Subcutaneous abdominal adipose tissue (tissue), 5 donors: ENCODE results near the gene GNB1.
A peak's percentile ranks its signal among the peaks of the same experiment; 100 is the strongest.

Experiments
- H3K27ac ChIP-seq: one replicate; pipeline ENCODE4 v1.7.0; 2013; ENCODE audit warnings: low read depth, mild to moderate bottlenecking, inconsistent platforms, low read length, moderate library complexity
- H3K27me3 ChIP-seq, 5 donors: one replicate each; pipeline ENCODE4 v1.7.0; 2013; ENCODE audit warnings: low read length in 5 of 5, inconsistent platforms in 1 of 5; ENCODE audit not compliant: control insufficient read depth in 5 of 5, insufficient read depth in 4 of 5
- H3K36me3 ChIP-seq, 5 donors: one replicate each; pipeline ENCODE4 v1.7.0; 2013; ENCODE audit warnings: low read length in 5 of 5; ENCODE audit not compliant: control insufficient read depth in 5 of 5, insufficient read depth in 5 of 5
- H3K4me1 ChIP-seq, 5 donors: one replicate each; pipeline ENCODE4 v1.7.0; 2013; ENCODE audit warnings: low read length in 5 of 5, mild to moderate bottlenecking in 3 of 5, moderate library complexity in 1 of 5; ENCODE audit not compliant: control insufficient read depth in 5 of 5, insufficient read depth in 5 of 5
- H3K4me3 ChIP-seq, 5 donors: one replicate each; pipeline ENCODE4 v1.7.0; 2013; ENCODE audit warnings: low read length in 5 of 5, low read depth in 1 of 5
- H3K9ac ChIP-seq, 5 donors: one replicate each; pipeline ENCODE4 v1.7.0; 2013; ENCODE audit warnings: low read length in 5 of 5, mild to moderate bottlenecking in 4 of 5, moderate library complexity in 3 of 5
- H3K9me3 ChIP-seq, 5 donors: one replicate each; pipeline ENCODE4 v1.7.0; 2013; ENCODE audit warnings: low read length in 5 of 5; ENCODE audit not compliant: control insufficient read depth in 5 of 5
- donor health status: healthy.
- donor health status: healthy.
- donor health status: healthy.
- donor health status: healthy.
- donor health status: healthy.

The GNB1 gene

DNA sequence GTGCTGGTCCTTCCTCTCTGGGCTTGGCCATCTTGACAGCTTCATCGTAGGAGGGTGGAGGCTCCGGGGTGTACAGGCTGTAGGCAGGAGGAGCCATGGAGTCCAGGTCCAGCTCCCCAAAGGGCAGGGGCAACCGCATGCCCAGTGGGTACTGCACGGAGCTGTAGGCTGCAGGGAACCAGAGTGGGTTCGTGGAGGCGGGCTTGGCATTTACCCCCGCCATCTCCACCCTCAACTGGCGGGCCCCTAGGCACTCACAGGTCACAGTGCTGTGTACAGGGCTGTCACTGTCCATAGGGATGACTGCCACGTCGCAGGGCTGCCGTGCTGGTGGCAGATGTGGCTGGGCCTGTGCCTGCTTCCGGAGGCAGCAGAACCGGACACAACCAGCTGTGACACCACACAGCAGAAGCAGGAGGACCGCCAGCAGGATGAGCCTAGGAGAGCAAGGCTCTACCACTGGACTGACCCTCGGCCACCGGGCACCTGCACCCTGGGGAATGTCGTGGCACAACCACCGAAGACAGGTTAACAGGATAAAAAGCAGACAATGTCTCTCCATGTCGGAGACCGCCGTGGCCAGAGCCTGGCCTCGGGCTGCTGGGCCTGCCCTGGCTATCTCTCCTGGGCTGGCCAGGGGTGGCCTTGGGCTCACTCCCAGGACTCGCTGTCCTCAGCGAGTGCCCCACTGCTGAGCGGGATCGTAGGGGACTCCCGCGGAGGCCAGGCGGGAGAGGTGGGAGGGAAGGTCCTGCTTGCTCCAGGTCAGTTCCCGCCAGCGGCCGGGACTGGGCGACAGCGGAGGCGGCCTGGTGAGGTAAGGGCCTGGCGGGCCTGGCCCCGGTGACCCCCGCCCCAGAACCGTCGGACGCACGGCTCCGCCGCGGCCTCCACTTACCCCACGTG is 27.4 kb upstream of the GNB1 start:
- Histone ChIP-seq H3K9me3 (no peaks in the 10 kb centered on the region), H3K27me3 (peaks cover 0 to 6% (median 0%) of the 10 kb centered on the region in 5 donors), H3K27ac (no peak overlapping the region), H3K4me1 (peaks cover 2 to 22% (median 16%) of the 10 kb centered on the region in 5 donors), H3K36me3 (no peaks in the 10 kb centered on the region), H3K4me3 (peak overlapping the region in 4 of 5 donors; percentile 22 to 67 (median 60)), H3K9ac (peak overlapping the region in 3 of 5 donors; percentile 23 to 61 (median 34))

DNA sequence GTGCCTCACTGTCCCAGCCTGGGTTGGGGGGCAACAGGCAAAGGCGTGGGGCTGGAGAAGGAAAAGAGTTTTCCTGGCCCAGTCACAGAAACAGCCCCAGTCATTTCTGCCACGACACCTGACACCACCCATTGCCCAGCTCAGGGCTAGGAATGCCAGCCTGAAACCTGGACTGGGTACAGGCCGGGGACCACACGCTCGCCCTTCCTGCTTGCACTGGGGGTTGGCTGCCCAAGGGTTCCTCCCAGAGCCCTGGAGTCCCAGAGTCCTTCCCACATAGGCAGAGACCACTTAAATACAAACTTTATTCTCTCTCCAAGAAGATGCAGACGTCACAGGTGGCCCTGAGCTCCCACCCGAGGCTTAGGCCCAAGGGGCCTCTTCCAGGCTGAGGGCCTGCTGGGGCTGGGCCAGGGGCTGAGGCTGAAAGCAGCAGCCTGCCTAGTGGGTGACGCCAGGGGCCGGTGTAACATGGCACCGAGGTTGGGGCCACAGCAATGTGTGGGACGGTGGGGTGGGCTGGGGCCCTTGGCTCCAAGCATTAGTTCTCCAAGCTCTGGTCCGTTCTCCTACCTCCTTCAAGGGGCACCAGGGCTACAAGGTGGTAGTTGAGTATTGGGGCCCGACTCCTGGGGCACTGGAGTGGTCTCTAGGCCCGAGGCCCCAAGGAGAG is 26.6 kb upstream of the GNB1 start:
- Histone ChIP-seq H3K9ac (no peak overlapping the region), H3K4me3 (no peak overlapping the region)

DNA sequence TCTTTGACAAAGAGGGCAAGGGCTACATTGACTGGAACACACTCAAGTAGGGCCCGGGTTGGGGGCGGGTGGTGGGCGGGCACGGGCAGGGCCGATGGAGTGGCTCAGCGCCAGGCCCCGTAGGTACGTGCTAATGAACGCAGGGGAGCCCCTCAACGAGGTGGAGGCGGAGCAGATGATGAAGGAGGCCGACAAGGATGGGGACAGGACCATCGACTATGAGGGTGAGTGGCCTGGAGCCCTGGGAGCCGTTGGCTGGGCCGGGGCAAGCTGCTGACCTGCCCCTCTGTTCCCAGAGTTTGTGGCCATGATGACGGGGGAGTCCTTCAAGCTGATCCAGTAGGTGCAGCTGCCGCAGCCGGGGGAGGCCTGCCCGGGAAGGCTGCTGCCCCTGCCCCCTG is 26.0 kb upstream of the GNB1 start:
- H3K27me3 ChIP-seq, result peaks cover 0 to 6% (median 0%) of the 10 kb centered on the region in 5 donors
- H3K27ac ChIP-seq, result no peak overlapping the region
- H3K4me3 ChIP-seq, result no peak overlapping the region
- H3K9me3 ChIP-seq, result no peaks in the 10 kb centered on the region
- H3K36me3 ChIP-seq, result no peaks in the 10 kb centered on the region
- H3K9ac ChIP-seq, result no peak overlapping the region
- peaks cover 2 to 22% (median 16%) of the 10 kb centered on the region in 5 donors for H3K4me1 ChIP-seq

More for the DNA sequence above, 26.6 kb upstream of the GNB1 start:
- Histone ChIP-seq H3K27me3 (peaks cover 0 to 6% (median 0%) of the 10 kb centered on the region in 5 donors), H3K9me3 (no peaks in the 10 kb centered on the region), H3K4me1 (peaks cover 2 to 22% (median 16%) of the 10 kb centered on the region in 5 donors), H3K27ac (no peak overlapping the region), H3K36me3 (no peaks in the 10 kb centered on the region)

DNA sequence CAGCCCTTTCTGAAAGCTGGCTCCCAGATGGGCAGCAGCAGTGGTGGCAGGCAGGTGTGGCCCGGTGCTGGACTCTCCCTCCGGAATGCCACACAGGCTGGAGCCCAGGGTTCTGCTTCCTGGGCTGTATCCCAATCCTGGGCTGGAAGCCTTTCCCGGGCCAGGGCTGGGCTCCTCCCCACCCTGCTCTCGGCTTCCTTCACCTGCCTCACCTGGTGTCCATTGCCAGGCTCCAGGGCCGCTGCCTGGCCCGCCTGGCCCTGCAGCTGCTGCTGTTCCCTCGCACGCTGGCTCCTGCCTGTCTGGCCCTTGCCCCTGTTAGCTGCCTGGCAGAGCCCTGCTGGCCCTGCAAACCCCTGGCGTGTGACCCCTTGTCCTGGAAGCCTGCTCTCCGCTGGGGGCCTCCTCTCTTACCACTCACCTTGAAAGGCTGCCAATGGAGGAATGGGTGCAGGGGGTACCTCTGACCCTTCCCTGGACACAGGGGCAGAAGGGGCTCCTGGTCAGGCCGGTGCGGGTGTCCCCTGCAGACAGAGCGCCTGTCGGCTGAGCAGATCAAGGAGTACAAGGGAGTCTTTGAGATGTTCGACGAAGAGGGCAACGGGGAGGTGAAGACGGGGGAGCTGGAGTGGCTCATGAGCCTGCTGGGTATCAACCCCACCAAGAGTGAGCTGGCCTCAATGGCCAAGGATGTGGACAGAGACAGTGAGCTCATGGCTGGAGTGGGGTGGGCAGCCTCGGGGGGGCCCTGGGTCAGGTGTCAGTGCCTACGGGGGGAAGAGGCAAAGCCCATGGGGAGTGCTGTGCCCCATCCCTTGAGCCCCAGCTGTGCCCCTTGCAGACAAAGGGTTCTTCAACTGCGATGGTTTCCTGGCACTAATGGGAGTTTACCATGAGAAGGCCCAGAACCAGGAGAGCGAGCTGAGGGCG is 25.3 kb upstream of the GNB1 start:
- Histone ChIP-seq H3K9me3 (no peaks in the 10 kb centered on the region), H3K4me3 (no peak overlapping the region), H3K36me3 (no peaks in the 10 kb centered on the region), H3K9ac (no peak overlapping the region), H3K27ac (no peak overlapping the region), H3K27me3 (peaks cover 0 to 6% (median 0%) of the 10 kb centered on the region in 5 donors), H3K4me1 (peaks cover 2 to 22% (median 16%) of the 10 kb centered on the region in 5 donors)

DNA sequence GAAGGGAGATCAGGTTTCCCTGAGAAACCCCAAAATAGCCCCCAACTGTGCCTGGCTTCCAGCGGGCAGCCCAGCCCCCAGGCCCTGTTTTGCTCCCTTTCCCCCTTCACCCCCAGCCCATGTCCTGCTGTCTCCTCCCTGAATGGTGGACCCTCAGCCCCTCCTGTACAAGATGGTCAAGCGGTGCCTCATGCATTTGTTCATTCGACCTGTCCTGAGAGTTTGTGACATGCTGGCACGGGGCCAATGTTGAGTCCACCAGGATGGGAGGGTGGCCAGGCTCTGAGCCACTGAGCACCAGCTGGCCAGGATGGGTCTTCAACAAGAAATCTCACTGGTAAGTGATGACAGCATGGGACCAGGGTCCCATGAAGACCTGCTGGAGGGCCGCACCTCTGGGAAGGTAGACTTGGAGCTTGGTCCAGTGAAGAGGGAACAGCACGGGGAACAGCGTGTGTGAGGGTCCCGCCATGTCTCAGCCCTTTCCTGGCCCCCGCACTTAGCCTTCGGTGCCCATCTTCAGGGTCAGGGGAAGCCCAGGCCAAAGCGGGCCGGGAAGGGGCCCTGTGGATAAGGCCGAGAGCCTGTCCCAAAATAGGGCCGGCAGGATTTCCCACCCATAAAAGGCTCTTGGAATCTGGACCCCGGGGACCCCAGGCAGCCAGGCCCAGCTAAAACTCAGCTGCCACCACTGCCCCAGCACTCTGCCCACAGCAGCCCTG is 24.2 kb upstream of the GNB1 start, which contains the start of gene CALML6:
CALML6 (plus strand) TSS at position 290 of the 722 bp plus-strand sequence; CDS start at position 311, 21 bp downstream.
- Histone ChIP-seq H3K9me3 (no peaks in the 10 kb centered on the region), H3K36me3 (no peaks in the 10 kb centered on the region), H3K4me1 (peaks cover 2 to 22% (median 16%) of the 10 kb centered on the region in 5 donors), H3K27me3 (peaks cover 0 to 6% (median 0%) of the 10 kb centered on the region in 5 donors), H3K4me3 (no peak within 1 kb of the TSS), H3K27ac (no peak within 1 kb of the TSS), H3K9ac (no peak within 1 kb of the TSS)

DNA sequence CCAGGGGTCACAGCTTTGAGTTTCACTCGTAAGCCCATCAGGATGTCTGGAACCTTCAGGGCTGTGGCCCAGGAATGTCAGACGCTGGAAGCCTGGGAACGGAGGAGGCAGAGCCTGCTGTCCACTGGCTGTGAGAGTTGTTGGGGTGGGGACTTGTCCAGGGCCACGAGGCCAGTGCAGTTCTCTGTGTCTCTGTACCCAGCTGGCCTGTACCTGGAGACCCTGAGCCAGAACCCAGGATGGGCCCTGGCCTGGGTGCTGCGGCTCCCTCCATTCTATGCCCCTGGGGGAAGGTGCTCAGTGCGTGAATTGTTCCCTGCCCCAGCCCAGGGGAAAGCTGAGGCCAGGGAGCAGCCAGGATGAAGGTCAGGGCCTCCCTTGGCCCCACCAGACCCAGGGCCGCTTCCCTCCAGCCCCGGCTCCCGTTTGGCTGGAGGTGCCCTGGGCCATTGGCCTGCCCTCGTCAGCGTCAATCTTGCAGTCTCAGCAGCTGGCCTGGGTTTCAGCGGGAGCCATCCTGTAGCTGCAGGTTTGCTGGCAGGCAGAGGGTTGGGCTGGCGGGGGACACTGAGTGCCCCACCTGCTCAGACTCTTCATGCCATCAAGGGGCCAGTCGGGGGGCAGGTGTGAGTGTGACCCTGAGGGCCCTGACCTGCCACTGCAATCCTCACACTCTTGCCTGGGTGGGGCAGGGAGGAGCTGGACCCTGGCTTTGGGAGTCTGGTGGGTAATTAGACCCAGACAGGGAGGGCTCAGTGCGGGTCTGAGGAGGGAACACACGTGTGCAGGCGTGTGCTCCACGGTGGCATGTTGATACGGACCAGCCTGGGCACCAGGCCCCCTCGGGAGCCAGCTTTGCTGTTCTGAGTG is 23.4 kb upstream of the GNB1 start:
- Histone ChIP-seq H3K4me1 (peaks cover 2 to 22% (median 17%) of the 10 kb centered on the region in 5 donors), H3K36me3 (no peaks in the 10 kb centered on the region), H3K27me3 (peaks cover 0 to 6% (median 0%) of the 10 kb centered on the region in 5 donors), H3K9me3 (no peaks in the 10 kb centered on the region), H3K4me3 (no peak overlapping the region), H3K27ac (no peak overlapping the region), H3K9ac (no peak overlapping the region)

DNA sequence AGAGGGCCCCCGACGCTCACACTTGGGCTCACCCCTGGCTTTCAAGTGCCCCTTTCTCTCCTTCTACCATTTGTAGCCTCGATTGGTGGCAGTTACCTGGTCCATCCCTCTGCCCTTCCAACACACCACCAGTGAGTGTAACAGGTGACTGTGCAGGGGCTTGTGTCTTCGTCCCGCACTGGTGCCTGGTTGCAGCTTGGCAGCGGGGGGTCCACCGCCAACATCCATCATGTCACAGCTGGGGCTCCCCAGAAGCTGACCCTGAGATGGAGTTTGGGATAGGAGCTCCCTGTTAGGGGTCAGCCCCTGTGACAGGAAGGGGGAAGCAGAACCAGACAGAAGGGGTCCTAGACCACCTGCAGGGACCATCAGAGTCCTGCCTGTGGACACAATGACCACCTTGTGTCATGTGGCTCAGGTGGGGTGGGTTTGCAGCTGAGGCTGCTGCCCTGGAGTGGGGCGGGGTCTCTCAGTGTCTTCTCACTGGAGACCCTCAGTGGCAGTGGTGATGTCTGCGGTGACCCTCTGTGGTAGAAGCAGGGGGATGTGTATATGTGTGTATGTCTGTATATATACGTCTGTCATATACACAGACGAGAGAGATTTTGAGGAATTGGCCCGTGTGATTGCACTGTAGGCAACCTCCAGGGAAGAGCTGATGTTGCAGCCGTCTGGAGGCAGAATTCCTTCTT is 20.6 kb upstream of the GNB1 start:
- Histone ChIP-seq H3K9me3 (no peaks in the 10 kb centered on the region), H3K36me3 (no peaks in the 10 kb centered on the region), H3K4me1 (peaks cover 0 to 26% (median 19%) of the 10 kb centered on the region in 5 donors)

DNA sequence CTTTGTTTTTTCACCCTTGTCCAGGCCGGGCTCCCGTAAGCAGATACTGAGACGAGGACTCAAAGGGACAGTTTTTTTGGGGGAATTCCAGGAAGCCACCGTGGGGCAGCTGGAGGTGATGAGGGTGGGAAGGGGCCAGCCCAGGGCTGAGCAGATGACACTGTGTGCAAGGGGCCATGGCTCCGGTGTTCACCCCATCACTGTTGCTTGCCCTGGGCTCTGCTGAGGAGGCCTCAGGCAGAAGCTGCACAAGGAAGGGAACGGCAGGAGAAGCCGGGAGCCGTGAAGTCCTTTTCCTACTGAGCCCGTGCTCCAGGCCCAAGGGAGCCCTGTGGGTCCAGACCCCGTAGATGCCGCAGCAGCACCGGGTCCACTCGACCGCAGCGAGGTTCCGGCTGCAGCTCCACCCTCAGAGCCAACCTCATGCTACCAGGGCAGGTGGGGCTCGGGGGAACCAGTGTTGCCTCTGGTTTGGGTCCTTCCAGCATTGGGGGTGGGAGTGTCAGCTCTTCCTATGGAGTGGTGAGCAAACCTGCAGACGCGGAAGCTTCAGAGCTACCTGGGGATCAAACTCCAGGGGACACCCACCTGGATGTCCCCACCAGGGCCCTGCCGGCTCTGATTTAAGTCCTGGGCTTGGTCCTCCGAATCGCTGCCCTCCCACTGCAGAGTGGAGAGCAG is 19.9 kb upstream of the GNB1 start:
- H3K9ac ChIP-seq, result no peak overlapping the region
- peaks cover 0 to 6% (median 0%) of the 10 kb centered on the region in 5 donors for H3K27me3 ChIP-seq
- H3K4me3 ChIP-seq, result no peak overlapping the region
- H3K27ac ChIP-seq, result no peak overlapping the region
- peaks cover 0 to 31% (median 23%) of the 10 kb centered on the region in 5 donors for H3K4me1 ChIP-seq
- H3K36me3 ChIP-seq, result no peaks in the 10 kb centered on the region
- H3K9me3 ChIP-seq, result no peaks in the 10 kb centered on the region

More for the DNA sequence above, 20.6 kb upstream of the GNB1 start:
- Histone ChIP-seq H3K4me3 (no peak overlapping the region), H3K27ac (no peak overlapping the region), H3K9ac (no peak overlapping the region), H3K27me3 (peaks cover 0 to 6% (median 0%) of the 10 kb centered on the region in 5 donors)
